Embryonic facial prominence (tissue), 1 donor: ENCODE data around the gene GFI1.

ENCODE experiments used
- DNase-seq: peaks from one replicate; pipeline ENCODE4 v3.0.0-alpha.2; 2016; ENCODE audit errors: extremely low spot score

The GFI1 gene

DNA sequence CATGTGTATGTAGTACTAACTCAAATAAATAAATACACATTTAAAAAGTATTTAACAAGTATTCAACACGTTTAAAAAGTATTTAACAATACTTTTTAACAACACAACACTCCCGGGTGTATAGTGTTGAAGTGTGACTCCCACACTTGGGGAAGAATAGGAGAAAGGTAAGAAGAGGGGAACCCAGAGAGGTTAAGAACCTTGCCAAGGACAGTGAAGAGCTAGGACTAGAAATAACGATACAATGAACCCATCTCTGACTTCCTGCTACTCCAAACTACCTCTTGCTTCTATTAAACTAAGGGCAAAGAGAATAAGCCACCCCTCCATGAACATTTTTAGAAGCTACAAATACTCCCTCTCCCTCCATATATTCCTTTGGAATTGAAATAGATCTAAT, 1.7 kb upstream of the GFI1 start:
- no peak for DNase-seq

DNA sequence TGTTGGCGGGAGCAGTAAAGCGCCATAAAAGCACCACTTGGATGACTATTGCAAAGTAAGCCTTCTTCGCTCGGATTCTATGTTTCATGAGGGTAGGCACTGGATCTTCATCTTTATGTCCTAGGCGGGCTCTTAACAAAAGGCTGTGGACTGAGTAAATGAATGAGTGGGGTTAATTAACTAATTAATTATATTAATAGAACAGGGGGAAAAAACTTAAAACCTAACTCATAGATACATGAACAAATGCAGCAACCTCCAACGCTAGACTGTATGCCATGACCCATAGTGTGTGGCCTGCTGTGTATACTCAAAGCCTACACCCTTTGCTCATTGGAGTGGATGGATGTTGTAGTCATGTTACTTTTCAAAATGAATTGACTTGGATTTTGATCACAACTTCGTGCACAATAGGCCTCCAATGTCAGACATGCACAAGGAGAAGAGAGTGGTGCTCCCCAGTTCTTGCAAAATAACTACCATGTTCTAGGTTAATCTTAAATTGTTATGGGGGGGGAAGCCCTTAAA, 417 bp upstream of the GFI1 start:
- DNase-seq = no peak

DNA sequence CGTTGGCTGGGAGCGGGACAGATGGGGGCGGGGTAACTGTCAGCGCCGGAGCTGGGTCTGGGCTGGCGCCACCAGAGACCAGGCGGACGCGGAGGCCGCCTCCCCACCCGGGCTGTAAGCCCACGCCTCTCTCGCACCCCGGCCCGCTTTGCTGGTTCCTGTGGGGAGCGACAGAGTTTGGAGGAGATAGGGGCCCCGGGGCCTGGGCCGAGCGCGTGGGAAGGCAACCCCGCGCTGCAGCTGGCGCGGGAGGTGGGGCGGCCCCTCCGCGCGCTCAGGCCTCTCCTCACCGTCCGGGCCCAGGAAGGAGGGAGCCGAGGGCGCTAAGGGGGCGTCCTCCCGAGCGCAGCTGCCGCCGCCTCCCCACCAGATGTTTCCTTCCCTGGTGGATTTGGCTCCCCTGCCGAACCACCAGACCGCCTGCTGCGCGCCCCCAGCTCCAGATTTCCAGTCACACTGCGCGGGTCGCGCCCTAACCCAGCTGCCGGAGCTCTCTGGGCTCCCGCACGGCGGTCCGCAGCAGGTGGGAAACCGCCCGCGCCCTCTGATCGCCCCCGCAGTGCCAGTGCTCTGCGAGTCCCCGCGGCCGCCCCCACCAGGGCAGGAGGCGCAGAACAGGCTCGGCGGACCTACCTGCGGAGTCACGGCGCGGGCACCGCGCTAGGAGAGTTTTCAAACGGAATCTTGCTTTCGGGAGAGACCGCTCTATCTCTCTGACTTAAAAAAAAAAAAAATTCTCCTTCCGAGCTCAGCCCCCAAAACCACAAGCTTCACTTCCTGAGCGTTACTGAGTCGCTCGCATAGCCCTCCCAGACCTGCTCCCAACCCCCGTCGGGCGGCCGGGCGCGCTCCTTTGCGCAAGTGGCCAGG, 1.1 kb downstream of the GFI1 start:
- no peak for DNase-seq

DNA sequence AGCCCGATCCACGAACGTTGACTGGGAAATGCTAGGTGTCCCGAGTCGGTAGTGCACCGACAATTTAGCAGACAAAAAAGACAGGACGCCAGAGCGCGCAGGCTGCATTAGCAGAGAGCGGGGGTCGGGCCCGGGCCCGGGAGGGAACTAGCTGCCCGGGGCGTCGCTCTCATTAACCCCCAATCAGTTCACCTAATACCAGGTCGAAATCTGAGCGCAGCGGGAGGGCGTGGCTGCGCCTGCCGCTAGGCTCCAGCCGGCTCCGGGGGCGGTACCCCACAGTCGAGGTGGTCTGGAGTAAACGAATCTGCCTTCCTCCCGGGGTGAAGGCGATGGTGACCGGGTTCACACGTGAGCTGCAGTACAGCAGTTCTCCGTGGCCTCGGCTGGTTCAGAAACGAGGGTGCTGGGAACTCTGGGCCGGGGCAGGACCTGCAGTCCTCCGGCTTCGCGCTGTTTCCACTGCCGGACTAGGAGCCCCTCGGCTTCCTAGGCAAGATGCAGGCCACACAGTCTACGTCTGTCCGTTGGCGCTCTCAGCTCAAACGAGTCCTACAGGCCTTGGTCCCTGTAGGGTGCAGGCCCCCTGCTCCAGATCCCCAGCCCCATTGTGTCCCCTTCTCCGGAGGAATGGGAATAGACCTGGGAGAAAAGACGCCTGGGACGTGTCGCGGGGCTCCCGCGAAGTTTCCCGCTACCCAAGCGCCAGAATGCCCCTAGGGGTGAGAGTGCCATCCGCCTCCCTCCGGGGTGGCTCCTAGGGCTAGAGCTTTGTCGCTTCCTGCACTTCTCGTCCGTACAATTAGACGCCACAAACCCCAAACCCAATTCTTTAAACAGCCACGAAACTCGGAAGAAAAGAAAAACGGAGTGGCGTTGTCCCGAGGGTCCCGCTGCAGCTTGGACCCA, 2.0 kb downstream of the GFI1 start:
- no peak for DNase-seq

DNA sequence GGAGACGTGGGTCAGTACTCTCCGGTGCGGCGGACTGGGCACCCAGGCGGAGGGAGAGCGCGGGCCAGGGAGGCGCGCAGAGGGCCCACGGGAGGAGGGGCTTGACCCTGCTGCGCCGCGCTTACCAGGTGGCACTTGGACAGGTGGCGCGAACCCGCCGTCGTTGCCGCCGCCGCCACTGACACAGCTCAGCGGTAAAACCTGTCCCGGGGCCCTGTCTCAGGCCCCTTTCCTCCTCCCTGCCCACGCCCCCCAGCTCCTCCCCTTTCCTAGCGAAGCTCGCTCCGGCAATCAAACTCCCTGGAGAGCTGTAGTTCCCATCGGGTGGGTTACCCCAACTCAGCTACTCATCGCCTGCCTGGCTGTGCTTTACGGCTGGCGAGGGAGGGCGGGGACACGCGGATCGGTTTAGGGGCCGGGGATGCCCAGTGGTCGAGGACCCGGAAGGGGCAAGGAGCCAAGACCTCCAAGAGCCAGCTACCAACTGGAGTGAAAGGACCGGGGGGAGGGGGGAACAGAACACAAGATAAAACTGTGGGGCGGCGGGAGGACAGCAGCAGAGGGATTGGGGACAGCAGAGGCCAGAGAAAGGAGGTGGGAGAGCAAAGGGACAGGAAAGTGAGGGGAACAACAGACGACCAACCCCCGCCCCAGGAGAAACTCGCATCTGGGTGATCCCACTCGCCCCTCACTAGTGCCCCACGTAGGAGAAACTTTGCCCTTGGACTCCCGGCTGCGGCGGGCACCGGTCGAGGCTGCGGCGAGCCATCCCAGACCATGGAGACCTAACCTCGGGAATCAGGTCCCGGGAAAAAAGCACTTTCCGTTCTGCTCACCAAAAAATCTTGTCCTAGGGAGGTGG, 2.9 kb downstream of the GFI1 start:
- no peak for DNase-seq

DNA sequence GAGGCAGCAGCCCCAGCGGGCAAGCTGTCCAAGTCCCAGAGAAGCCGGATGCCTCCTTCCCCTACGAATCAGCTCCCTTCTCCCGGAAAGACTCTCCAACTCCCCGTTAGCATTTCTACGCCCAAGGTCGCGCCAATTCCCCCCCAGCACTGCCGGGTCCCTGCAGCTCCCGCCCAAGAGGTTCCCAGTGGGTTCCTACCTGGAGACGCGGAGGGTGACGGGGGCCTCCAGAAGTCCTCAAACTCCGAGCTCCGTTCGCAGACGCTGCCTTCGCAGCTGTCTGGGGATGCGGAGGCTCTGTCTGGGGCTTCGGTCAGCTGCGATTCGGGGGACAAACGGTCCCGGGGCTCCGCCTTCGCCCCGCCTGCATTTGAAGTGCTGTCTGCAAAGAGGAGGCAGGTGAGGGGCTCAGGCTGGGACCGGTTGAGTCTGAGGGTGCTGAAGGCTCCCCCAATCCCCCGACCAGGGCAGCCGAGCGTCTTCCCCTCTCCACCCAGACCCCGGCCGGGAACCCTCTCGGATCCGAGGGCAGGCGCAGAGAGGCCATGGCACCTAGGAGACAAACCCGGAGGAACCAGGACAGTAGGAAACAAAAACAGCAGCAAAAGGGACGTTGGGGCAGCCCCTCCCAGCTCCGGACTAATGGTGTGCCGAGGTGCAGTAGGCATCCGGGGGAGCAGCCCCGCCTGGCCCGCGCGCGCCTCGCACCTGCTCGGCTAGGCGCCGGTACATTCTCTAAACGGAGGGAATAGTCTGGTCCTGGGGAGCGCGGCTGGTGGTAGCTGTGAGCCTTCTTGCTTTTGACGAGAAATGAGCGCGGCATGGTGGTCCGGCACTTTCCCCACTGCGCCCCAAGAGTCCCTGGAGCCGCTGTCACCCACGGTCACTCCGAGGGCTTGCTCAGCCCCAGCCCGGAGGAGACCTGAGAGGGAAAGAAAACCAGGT, 3.8 kb downstream of the GFI1 start:
- no peak for DNase-seq

DNA sequence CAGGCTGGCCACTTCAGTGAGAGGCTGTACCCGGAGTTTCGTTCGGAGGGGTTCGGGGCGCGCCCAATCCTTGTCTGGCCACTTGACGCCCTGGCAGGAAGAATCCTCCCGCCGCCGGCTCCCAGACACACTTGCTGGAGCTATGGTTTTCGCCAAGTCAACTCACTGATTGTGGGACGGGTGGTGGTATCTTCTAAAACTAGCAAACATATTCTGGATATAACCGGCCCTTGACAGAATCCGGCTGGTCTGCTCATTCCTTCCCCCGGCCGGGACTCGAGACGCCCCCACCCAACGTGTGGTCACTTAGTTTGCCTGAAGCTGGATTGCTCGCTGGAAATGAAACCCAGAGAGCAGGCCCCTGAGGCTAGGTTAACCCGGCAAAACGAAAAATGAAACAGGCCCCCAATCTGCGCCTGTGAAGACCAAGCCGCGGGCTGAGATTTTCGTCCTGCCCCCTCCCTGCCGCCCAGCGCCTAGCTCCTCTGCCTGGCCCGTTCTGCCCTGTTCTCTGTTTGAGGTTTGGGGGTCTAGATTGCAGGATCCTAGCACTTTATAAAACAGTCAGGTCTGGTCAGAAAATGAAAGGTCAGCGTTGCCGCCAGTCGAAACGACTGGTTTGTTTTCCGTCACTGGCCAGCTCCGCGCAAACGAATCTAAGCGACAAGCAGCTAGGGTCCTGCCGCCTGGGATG, 4.6 kb downstream of the GFI1 start:
- DNase-seq = no peak

DNA sequence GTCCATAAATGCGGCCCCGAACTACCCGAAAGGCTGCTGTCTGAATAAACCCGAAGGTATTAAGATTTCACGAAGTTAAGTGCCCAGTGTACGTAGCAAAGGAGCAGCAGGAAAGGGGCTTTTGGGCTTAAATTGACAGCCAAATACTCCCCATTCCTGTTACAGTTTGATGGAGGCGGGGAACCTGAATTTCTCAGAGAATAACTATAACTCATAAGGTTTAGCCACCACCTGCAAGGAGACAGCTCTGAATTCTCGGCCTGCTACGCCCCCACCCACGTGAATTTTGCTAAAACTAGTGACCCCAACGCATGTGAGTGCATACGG, 5.2 kb downstream of the GFI1 start:
- DNase-seq = no peak

DNA sequence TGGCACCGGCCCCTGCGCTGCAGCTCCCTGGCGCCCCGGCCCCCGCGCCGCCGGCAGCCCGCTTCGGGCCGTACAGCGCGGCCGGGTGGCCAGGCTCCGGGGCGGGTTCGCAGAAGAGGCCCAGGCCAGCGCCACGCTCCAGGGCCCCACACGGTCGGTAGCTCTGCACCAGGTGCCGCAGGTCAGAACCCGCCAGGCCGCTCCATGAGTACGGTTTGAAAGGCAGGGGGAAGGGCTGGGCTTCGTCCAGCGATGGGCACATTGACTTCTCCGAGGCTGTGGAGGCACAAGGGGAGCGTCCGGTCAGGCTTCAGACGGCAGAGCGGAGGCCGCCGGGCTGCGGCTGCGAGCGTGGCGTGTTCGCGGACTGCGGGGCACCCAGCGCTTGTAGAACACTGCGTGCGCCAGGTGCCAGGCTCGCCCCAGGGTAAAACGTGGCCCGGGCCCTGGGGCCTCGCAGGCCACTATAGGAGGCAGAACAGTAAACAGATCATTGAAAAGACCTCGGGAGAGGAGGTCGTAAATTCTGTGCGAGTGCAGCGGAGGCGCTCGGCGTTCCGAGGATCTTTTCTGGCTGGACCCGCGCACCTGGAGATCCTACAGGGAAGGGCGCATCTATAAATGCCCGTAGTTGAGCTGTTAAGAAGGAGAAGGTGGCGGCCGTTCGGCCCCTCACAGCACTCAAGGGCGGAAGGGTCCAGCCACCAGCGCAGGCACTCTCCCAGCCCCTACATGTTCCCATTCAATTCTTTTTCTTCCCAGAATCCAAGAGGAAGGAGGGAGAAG, 5.7 kb downstream of the GFI1 start:
- no peak for DNase-seq

DNA sequence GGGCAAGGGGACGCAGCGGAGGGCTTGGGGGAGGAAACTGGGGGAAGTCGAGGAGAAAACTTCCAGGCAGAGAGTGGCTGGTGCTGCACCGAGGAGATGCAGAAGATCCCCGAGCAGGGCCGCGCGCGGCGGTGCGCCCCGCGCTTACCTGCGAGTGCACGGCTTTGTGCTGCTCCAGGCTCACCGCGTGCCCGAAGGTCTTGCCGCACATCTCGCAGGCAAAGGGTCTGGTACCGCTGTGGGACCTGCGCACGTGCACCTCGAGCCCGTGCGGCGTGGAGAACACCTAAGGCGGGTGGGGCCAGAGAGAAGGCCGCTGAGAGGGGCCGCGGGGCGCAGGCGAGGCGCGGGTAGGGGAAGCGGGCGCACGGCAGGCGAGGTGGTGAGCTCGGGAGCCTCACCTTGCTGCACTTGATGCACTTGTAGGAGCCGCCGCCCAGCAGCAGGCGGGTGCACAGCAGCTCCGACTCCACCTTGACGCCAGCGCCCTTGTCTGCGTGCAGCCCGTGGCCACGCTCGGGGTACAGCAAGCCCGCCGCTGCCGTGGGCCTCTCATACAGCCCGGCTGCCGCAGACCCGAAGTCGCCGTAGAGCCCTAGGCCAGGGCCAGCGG, 6.4 kb downstream of the GFI1 start:
- no peak for DNase-seq

DNA sequence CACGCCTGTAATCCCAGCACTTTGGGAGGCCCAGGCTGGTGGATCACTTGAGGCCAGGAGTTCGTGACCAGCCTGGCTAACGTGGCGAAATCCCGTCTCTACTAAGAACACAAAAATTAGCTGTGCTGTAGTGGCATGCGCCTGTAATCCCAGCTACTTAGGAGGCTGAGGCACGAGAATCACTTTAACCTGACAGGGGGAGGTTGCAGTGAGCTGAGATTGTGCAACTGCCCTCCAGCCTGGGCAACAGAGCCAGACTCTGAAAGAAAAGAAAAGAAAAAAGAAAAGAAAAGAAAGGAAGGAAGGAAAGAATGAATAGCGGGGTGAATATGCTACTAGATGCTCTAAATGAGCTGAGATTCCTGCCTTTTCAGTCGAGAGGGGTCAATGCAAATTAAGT, 7.1 kb downstream of the GFI1 start:
- DNase-seq = no peak

DNA sequence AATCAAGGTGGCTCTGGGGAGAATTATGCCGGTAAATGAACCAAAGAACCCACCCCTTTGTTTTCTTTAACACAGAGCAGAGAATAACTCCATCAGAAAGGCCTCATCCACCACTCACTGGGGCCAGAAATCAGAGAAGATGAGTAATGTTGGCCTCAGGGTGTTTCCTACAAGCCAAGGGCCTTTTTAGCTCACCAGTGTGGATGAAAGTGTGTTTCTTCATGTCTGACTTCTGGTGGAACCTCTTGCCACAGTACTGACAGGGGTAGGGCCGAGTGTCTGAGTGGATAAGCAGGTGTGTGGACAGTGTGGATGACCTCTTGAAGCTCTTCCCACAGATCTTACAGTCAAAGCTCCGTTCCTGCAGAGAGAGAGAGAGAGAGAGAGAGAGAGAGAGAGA, 8.3 kb downstream of the GFI1 start:
- no peak for DNase-seq

DNA sequence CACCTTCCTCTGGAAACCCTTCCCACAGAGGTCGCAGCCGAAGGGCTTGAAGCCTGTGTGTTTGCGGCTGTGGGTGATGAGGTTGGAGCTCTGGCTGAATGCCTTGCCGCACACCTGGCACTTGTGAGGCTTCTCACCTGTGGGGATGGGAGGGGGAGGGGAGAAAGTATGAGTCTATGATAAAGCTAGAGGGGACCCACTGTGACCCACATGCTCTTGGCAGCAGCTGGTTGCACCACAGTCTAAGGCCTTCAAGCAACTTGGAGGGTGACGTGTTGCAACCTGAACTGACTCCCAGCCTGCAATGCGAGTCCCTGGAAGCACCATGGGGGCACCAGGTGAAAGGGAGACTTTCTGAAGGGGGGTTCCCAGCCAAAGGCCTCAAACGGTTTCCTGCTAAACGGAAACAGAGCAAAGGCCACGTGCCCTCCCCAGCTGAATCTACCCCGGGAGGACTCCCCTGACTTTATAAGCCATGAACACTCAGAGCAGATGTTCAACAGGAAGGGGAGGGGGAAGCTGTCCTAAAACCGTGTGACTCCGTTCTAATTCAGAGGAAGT, 10.6 kb downstream of the GFI1 start:
- no peak for DNase-seq

DNA sequence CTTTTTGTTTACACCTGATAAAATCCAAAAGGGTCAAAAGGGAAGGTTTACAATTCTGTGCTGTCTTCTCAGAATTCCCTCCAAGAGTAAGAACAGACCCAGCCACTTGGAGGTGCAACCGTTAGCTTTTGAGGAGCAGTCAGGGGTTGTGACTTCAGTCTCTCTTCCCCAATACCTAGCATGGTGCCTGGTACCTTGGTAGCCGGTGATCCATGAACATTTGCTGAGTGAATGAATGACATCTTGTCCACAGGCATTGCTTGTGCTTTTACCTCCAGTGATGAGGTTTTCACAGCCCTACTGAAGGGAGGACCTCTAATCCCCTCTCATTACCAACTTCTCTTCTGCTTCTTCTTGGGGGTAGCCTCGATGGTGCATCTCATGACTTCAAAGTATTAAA, 11.7 kb downstream of the GFI1 start:
- DNase-seq = no peak

DNA sequence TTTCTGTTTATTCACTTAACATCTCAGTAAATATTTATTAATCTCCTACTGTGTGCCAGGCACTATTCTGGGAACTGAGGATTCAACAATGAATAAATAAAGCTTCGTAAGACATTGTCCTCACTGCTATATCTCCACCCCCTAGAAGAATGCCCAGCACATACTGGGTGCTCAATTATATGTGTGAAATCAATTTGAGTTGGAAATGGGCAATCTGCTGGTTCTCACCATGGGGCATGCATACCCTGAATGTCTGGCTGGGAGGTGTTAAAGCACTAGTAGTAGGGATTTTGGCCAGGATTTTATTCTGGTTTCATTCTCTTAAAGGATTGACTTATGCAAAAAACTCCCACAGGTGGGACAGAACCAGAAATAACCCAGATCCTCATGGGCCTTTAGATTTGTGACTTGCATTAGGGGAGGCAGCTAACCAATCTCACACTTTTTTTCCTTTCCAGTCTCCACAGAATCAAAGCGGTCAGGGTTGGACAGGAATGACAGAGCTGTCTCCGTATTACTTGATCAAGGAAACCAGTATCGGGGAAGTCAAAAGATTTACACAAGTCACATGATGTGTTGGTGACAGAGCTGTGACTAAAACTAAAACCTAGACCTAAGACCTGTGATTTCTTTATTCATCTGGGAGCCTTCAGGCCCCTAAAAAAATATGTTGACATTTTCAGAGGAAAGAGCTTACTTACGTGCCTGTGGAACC, 12.8 kb downstream of the GFI1 start:
- DNase-seq = no peak

DNA sequence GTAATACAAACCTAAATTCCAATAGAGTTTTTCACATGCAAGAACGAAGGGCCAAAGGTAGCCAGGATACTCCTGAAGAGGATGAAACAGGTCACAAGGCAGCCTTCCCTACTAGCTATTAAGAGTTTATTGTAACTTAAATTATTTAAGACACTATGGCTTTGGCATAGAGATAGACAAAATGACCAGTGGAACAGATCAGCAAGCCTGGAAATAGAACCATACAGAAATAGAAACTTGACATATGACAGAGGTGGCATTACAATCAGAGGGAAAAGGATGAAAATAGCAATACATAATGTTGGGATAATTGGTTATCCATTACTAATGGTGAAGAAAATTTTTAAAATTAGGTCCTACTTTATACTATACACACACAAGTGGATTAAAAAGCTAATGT, 16.5 kb downstream of the GFI1 start:
- DNase-seq = no peak

DNA sequence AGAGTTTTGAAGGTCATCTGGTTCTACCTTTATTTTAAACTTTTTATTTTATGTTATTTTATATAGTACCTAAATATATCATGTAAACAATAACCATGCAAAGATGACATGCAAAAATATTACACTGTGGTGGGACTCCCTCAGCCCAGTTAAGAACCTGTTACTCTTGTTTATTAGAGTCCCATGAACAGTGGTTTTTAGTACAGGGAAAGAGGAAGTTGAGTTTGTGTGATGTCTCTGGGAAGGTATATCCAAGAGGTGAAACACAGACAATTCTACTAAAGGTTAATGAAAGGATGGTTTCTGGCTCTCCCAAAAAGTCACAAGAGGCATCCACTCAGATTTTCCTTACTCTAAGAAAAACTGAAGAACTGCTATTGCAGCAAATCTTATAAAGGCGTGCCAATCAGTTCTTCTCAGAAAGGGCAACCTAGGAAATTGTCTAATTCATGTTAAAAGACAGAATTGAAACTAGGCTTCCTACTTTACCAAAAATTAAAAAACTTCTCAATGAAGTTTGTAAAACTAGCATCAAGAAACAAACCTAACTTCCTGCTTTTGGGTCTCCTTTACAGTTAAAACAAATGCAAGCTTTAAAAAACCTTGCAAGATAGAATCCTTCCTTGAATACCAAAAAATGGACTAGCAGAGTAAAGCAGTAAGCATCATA, 19.9 kb downstream of the GFI1 start:
- DNase-seq = no peak
